Suprapubic skin (tissue), 4 donors: ENCODE measurements around the gene BCAT1. TPM values are rescaled to one million over a fixed set of nuclear protein-coding genes. Genes with fewer than 3 reads are reported as not detected.

Source experiments
- DNase-seq, 2 donors: peaks; one replicate each; pipeline ENCODE4 v3.0.0-alpha.2; 2019; ENCODE audit warnings: low spot score in 2 of 2
- H3K27ac ChIP-seq: fragments of 200-600 bp; sonication (generic); one replicate; pipeline ENCODE4 v1.5.1; 2019
- H3K27me3 ChIP-seq: fragments of 200-600 bp; sonication (generic); one replicate; pipeline ENCODE4 v1.5.1; 2019
- H3K36me3 ChIP-seq: fragments of 200-600 bp; sonication (generic); one replicate; pipeline ENCODE4 v1.5.1; 2019
- H3K4me1 ChIP-seq: fragments of 200-600 bp; sonication (generic); one replicate; pipeline ENCODE4 v1.5.1; 2019
- H3K4me3 ChIP-seq: fragments of 200-600 bp; sonication (generic); one replicate; pipeline ENCODE4 v1.5.1; 2019; ENCODE audit warnings: mild to moderate bottlenecking
- H3K9me3 ChIP-seq: fragments of 200-600 bp; sonication (generic); one replicate; pipeline ENCODE4 v1.5.1; 2019
- CTCF ChIP-seq, 2 donors: fragments of 200-600 bp in 1 of 2; fragments of 450-650 bp in 1 of 2; sonication (generic) in 1 of 2; IDR thresholded peaks; one replicate each; pipeline ENCODE4 v1.5.1; 2016 to 2019; ENCODE audit warnings: antibody characterized with exemption in 2 of 2, mild to moderate bottlenecking in 1 of 2, moderate library complexity in 1 of 2
- EP300 ChIP-seq: sonication (generic); formaldehyde crosslinking; IDR thresholded peaks from one replicate; pipeline ENCODE4 v1.6.1; 2017; ENCODE audit warnings: antibody characterized with exemption
- POLR2A ChIP-seq, 2 donors: fragments of 450-650 bp; IDR thresholded peaks; one replicate each; pipeline ENCODE4 v1.6.1; 2017; ENCODE audit warnings: antibody characterized with exemption in 2 of 2, mild to moderate bottlenecking in 2 of 2, moderate library complexity in 2 of 2
- POLR2AphosphoS5 ChIP-seq, 3 donors: sonication (generic); formaldehyde crosslinking; IDR thresholded peaks; one replicate each; pipeline ENCODE4 v1.6.1; 2017; ENCODE audit warnings: antibody characterized with exemption in 3 of 3
- WGBS: methylation state at CpG from one replicate; pipeline ENCODE4 v1.1.5; 2018; 5-methylcytosine and 5-hydroxymethylcytosine counted together
- total RNA-seq, 4 donors: library from RNA; depleted of rRNA; stranded (reverse); fragments of >200 nt; gene quantifications; one replicate each; pipeline ENCODE4 v1.1.0, GENCODE V29; 2016

The BCAT1 gene
- total RNA-seq, 4 donors from 2014 or later, result 0.68 to 2.9 (median 1.5) TPM

GRCh38 chr12:24861766-24862540 is 86.9 kb downstream of the BCAT1 start:
- no peaks in the 10 kb centered on the region for H3K4me1 ChIP-seq
- no peak overlapping the region for H3K27ac ChIP-seq
- no peak for DNase-seq
- TF ChIP-seq EP300 (no peak), POLR2AphosphoS5 (IDR thresholded peaks at IDR 0.05) (no peak), CTCF (IDR thresholded peaks at IDR 0.05) (no peak), POLR2A (IDR thresholded peaks at IDR 0.05) (no peak)
- no peaks in the 10 kb centered on the region for H3K9me3 ChIP-seq
- no peaks in the 10 kb centered on the region for H3K36me3 ChIP-seq
- 71% methylated on average over 1 of the region's 1 CpG for WGBS
- H3K27me3 ChIP-seq, result no peaks in the 10 kb centered on the region
- no peak overlapping the region for H3K4me3 ChIP-seq

GRCh38 chr12:24860546-24860945 is 88.4 kb downstream of the BCAT1 start:
- no peak overlapping the region for H3K27ac ChIP-seq
- TF ChIP-seq POLR2AphosphoS5 (IDR thresholded peaks at IDR 0.05) (no peak), CTCF (IDR thresholded peaks at IDR 0.05) (no peak), EP300 (no peak), POLR2A (IDR thresholded peaks at IDR 0.05) (no peak)

GRCh38 chr12:24856541-24856940 is 92.4 kb downstream of the BCAT1 start:
- 97% methylated on average over 3 of the region's 3 CpGs for WGBS
- no peak for TF ChIP-seq POLR2AphosphoS5 (IDR thresholded peaks at IDR 0.05)
- no peak for TF ChIP-seq EP300
- TF ChIP-seq POLR2A (IDR thresholded peaks at IDR 0.05), result no peak
- no peak for TF ChIP-seq CTCF (IDR thresholded peaks at IDR 0.05)
- H3K4me1 ChIP-seq, result no peaks in the 10 kb centered on the region
- H3K9me3 ChIP-seq, result no peaks in the 10 kb centered on the region
- no peaks in the 10 kb centered on the region for H3K27me3 ChIP-seq
- H3K36me3 ChIP-seq, result no peaks in the 10 kb centered on the region
- no peak overlapping the region for H3K4me3 ChIP-seq
- no peak for DNase-seq
- no peak overlapping the region for H3K27ac ChIP-seq

More at GRCh38 chr12:24860546-24860945, 88.4 kb downstream of the BCAT1 start:
- Histone ChIP-seq H3K36me3 (no peaks in the 10 kb centered on the region), H3K27me3 (no peaks in the 10 kb centered on the region), H3K4me3 (no peak overlapping the region), H3K9me3 (no peaks in the 10 kb centered on the region), H3K4me1 (no peaks in the 10 kb centered on the region)
- DNase-seq, result no peak

- Histone ChIP-seq H3K27me3 (no peaks in the 10 kb centered on the region), H3K9me3 (no peaks in the 10 kb centered on the region), H3K4me1 (no peaks in the 10 kb centered on the region), H3K4me3 (no peak overlapping the region), H3K36me3 (no peaks in the 10 kb centered on the region), H3K27ac (no peak overlapping the region)
- no peak for TF ChIP-seq EP300
- no peak for TF ChIP-seq CTCF (IDR thresholded peaks at IDR 0.05)
- no peak for TF ChIP-seq POLR2AphosphoS5 (IDR thresholded peaks at IDR 0.05)
- TF ChIP-seq POLR2A (IDR thresholded peaks at IDR 0.05), result no peak
- WGBS, result 70% methylated on average over 6 of the region's 6 CpGs
- DNase-seq, result no peak
Observed at GRCh38 chr12:24854908-24855307, 94.0 kb downstream of the BCAT1 start.

GRCh38 chr12:24854017-24854416 is 94.9 kb downstream of the BCAT1 start:
- H3K27ac ChIP-seq, result no peak overlapping the region
- H3K4me1 ChIP-seq, result no peaks in the 10 kb centered on the region
- DNase-seq, result no peak
- TF ChIP-seq POLR2A (IDR thresholded peaks at IDR 0.05) (no peak), CTCF (IDR thresholded peaks at IDR 0.05) (no peak), POLR2AphosphoS5 (IDR thresholded peaks at IDR 0.05) (no peak), EP300 (no peak)
- H3K4me3 ChIP-seq, result no peak overlapping the region
- no peaks in the 10 kb centered on the region for H3K27me3 ChIP-seq
- H3K9me3 ChIP-seq, result no peaks in the 10 kb centered on the region
- 61% methylated on average over 1 of the region's 1 CpG for WGBS
- no peaks in the 10 kb centered on the region for H3K36me3 ChIP-seq
